ENCODE measurements around the gene RUNX2.

DNA sequence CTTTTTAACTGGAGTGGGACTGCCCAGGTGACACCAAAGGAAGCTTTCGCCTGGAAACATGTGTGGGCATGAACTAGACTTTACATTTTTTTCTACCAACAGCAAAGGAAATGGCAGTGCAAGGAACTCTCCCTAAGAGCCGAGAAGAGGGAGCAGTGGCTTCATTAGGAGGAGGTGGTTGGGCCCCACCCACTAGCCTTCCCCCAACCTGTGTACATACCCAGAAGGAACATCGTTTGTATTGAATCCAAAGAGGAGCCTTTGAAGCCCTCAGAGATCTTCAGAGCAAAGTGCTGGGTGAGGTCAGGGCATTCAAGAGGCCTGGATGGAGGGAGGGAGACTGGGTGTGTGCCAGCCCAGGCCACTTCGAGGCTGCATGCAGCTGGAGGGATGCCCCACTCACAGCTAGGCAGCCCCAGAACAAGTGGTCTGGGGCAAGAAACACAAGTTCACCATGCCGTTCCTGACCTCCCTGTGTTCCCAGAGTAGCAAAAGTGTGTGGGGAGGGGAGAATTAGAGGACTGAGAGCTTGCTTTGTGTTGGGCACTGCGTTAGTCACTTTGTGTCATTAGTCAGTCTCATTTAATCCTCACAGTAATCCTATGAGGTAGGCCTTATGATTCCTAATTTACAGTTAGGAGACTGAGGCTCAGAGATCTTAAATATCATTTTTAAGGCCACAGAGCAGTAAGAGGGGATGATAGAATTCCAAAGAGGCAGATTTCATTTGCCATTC lies 241.2 kb downstream of the RUNX2 start:
- no peak for TF ChIP-seq ZNF112 (tag by site-specific recombination; IDR thresholded peaks at IDR 0.05)
- TF ChIP-seq, protein P1, sequence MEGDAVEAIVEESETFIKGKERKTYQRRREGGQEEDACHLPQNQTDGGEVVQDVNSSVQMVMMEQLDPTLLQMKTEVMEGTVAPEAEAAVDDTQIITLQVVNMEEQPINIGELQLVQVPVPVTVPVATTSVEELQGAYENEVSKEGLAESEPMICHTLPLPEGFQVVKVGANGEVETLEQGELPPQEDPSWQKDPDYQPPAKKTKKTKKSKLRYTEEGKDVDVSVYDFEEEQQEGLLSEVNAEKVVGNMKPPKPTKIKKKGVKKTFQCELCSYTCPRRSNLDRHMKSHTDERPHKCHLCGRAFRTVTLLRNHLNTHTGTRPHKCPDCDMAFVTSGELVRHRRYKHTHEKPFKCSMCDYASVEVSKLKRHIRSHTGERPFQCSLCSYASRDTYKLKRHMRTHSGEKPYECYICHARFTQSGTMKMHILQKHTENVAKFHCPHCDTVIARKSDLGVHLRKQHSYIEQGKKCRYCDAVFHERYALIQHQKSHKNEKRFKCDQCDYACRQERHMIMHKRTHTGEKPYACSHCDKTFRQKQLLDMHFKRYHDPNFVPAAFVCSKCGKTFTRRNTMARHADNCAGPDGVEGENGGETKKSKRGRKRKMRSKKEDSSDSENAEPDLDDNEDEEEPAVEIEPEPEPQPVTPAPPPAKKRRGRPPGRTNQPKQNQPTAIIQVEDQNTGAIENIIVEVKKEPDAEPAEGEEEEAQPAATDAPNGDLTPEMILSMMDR (tag by site-specific recombination; IDR thresholded peaks at IDR 0.05) = no peak
- no peak for TF ChIP-seq ZNF140 (tag by site-specific recombination; IDR thresholded peaks at IDR 0.05)
- TF ChIP-seq ZBTB26 (tag by site-specific recombination; optimal IDR thresholded peaks at IDR 0.05) = no peak
- no peak for TF ChIP-seq ZNF121 (tag by site-specific recombination; IDR thresholded peaks at IDR 0.05)
